ENCODE results near the gene PKD1L1. TPM values are rescaled to one million over a fixed set of nuclear protein-coding genes. Genes with fewer than 3 reads are reported as not detected.
"Not testable (repeated sequence)": the region's sequence is repeated elsewhere in the genome, so short reads cannot be mapped to it uniquely, and the experiment has no call there.

The PKD1L1 gene
- total RNA-seq, 1 donor from 2014 or later: 4.8 TPM

GRCh38 chr7:47988496-47989386, 40.5 kb upstream of the PKD1L1 start:
- Mint-ChIP-seq H3K27me3 (ENCODE audit: unreplicated experiment) (peaks cover 3% of the 10 kb centered on the region), H3K4me3 (ENCODE audit: unreplicated experiment) (no peak overlapping the region), H3K27ac (ENCODE audit: unreplicated experiment) (no peak overlapping the region), H3K4me1 (ENCODE audit: unreplicated experiment) (peaks cover 15% of the 10 kb centered on the region), H3K9me3 (ENCODE audit: unreplicated experiment) (no peaks in the 10 kb centered on the region), H3K36me3 (ENCODE audit: low read depth, unreplicated experiment) (no peaks in the 10 kb centered on the region)
- TF ChIP-seq CTCF (IDR thresholded peaks at IDR 0.05; ENCODE audit: unreplicated experiment): peak; percentile 35
- DNase-seq (ENCODE audit: low spot score): peak; percentile 20

- no peaks in the 10 kb centered on the region for H3K27me3 Mint-ChIP-seq (ENCODE audit: unreplicated experiment)
These were observed 34.3 kb upstream of the PKD1L1 start for GRCh38 chr7:47982610-47983009.

GRCh38 chr7:47980648-47981047, 32.4 kb upstream of the PKD1L1 start:
- H3K27me3 Mint-ChIP-seq (ENCODE audit: unreplicated experiment); H3K9me3 Mint-ChIP-seq (ENCODE audit: unreplicated experiment); H3K27ac Mint-ChIP-seq (ENCODE audit: unreplicated experiment); DNase-seq (ENCODE audit: low spot score); H3K4me3 Mint-ChIP-seq (ENCODE audit: unreplicated experiment): not testable (repeated sequence)
- Mint-ChIP-seq H3K4me1 (ENCODE audit: unreplicated experiment) (peaks cover 11% of the 10 kb centered on the region), H3K36me3 (ENCODE audit: low read depth, unreplicated experiment) (peaks cover 12% of the 10 kb centered on the region)

More at GRCh38 chr7:47982610-47983009, 34.3 kb upstream of the PKD1L1 start:
- H3K4me3 Mint-ChIP-seq (ENCODE audit: unreplicated experiment): no peak overlapping the region
- H3K9me3 Mint-ChIP-seq (ENCODE audit: unreplicated experiment): no peaks in the 10 kb centered on the region
- DNase-seq (ENCODE audit: low spot score): no peak
- no peak for TF ChIP-seq CTCF (IDR thresholded peaks at IDR 0.05; ENCODE audit: unreplicated experiment)
- H3K27ac Mint-ChIP-seq (ENCODE audit: unreplicated experiment): no peak overlapping the region
- peaks cover 5% of the 10 kb centered on the region for H3K36me3 Mint-ChIP-seq (ENCODE audit: low read depth, unreplicated experiment)
- H3K4me1 Mint-ChIP-seq (ENCODE audit: unreplicated experiment): peaks cover 9% of the 10 kb centered on the region

- no peak for TF ChIP-seq CTCF (IDR thresholded peaks at IDR 0.05; ENCODE audit: unreplicated experiment)
- Mint-ChIP-seq H3K9me3 (ENCODE audit: unreplicated experiment) (no peaks in the 10 kb centered on the region), H3K4me3 (ENCODE audit: unreplicated experiment) (peak overlapping the region; percentile 98), H3K27ac (ENCODE audit: unreplicated experiment) (peak overlapping the region; percentile 97), H3K4me1 (ENCODE audit: unreplicated experiment) (peaks cover 11% of the 10 kb centered on the region), H3K36me3 (ENCODE audit: low read depth, unreplicated experiment) (peaks cover 14% of the 10 kb centered on the region), H3K27me3 (ENCODE audit: unreplicated experiment) (no peaks in the 10 kb centered on the region)
- DNase-seq (ENCODE audit: low spot score): no peak
These were observed 31.5 kb upstream of the PKD1L1 start for GRCh38 chr7:47979832-47980181.

- TF ChIP-seq CTCF (IDR thresholded peaks at IDR 0.05; ENCODE audit: unreplicated experiment): no peak
- Mint-ChIP-seq H3K4me1 (ENCODE audit: unreplicated experiment) (peaks cover 11% of the 10 kb centered on the region), H3K9me3 (ENCODE audit: unreplicated experiment) (no peaks in the 10 kb centered on the region), H3K27ac (ENCODE audit: unreplicated experiment) (peak within 1 kb of the TSS; percentile 97), H3K4me3 (ENCODE audit: unreplicated experiment) (peak within 1 kb of the TSS; percentile 98), H3K36me3 (ENCODE audit: low read depth, unreplicated experiment) (peaks cover 17% of the 10 kb centered on the region), H3K27me3 (ENCODE audit: unreplicated experiment) (no peaks in the 10 kb centered on the region)
- DNase-seq (ENCODE audit: low spot score): peak; percentile 83
These were observed 31.0 kb upstream of the PKD1L1 start, which contains the start of gene HUS1 for GRCh38 chr7:47979145-47979831. Gene HUS1, minus strand, starts transcription at chr7:47979615. Its CDS starts 96 bp downstream, at chr7:47979519.
